Cardiac fibroblast (primary cell): ENCODE results near the gene HTRA1.

Source experiments
- DNase-seq, 2 donors: peaks; one replicate each; pipeline versions ENCODE4 v3.0.0 to v3.0.0-alpha.2; 2010; ENCODE audit warnings: low read depth in 2 of 2
- H3K4me3 ChIP-seq, 2 donors: replicated peaks in 1 of 2; 1 replicate in 1 of 2; 2 replicates in 1 of 2; pipeline ENCODE4 v1.5.1; 2011; ENCODE audit warnings: low read depth in 2 of 2, low read length in 2 of 2, mild to moderate bottlenecking in 2 of 2, moderate library complexity in 1 of 2
- CTCF ChIP-seq: IDR thresholded peaks from one replicate; pipeline ENCODE4 v1.5.1; 2011; ENCODE audit warnings: low read depth, mild to moderate bottlenecking, low read length, inconsistent platforms

HTRA1 gene

GRCh38 chr10:122508021-122508420 is 46.7 kb downstream of the HTRA1 start:
- TF ChIP-seq CTCF: no peak
- DNase-seq: no peak
- no peak overlapping the region for H3K4me3 ChIP-seq

GRCh38 chr10:122509323-122509722 is 48.0 kb downstream of the HTRA1 start:
- DNase-seq: no peak
- no peak overlapping the region for H3K4me3 ChIP-seq
- no peak for TF ChIP-seq CTCF

- no peak for DNase-seq
- no peak for TF ChIP-seq CTCF
- H3K4me3 ChIP-seq: no peak overlapping the region
Observed at GRCh38 chr10:122510326-122510725, 49.0 kb downstream of the HTRA1 start.

- no peak for DNase-seq
- no peak for TF ChIP-seq CTCF
- no peak overlapping the region for H3K4me3 ChIP-seq
Observed at GRCh38 chr10:122510736-122511135, 49.4 kb downstream of the HTRA1 start.

- no peak overlapping the region for H3K4me3 ChIP-seq
- DNase-seq: no peak
- no peak for TF ChIP-seq CTCF
Observed at GRCh38 chr10:122513053-122513452, 51.7 kb downstream of the HTRA1 start.

- peak; percentile 50 to 87 for DNase-seq
- TF ChIP-seq CTCF: no peak
- H3K4me3 ChIP-seq: no peak overlapping the region
Observed at GRCh38 chr10:122514045-122514840, 52.9 kb downstream of the HTRA1 start.

GRCh38 chr10:122515022-122515424 is 53.7 kb downstream of the HTRA1 start:
- DNase-seq: peak; percentile 89 to 91
- TF ChIP-seq CTCF: no peak
- H3K4me3 ChIP-seq: no peak overlapping the region
